Stimulated activated CD8-positive, alpha-beta memory T cell treated with anti-CD3 and anti-CD28 coated beads, Interleukin-12 subunit alpha, Interleukin-12 subunit beta, amount 100 ng/mL, for 24 hours (primary cell): ENCODE results near the gene MYO1C.
"Not testable (repeated sequence)": the region's sequence is repeated elsewhere in the genome, so short reads cannot be mapped to it uniquely, and the experiment has no call there.

Experiments
- DNase-seq: peaks from one replicate; pipeline ENCODE4 v3.0.0-alpha.2; 2020; ENCODE audit errors: extremely low read depth

MYO1C gene

GRCh38 chr17:1509290-1509881 lies 16.9 kb upstream of the MYO1C start:
- no peak for DNase-seq

GRCh38 chr17:1508709-1509108 lies 16.2 kb upstream of the MYO1C start:
- DNase-seq = not testable (repeated sequence)

- no peak for DNase-seq
Observed at GRCh38 chr17:1506649-1507267, 14.3 kb upstream of the MYO1C start.

GRCh38 chr17:1505586-1505985 lies 13.1 kb upstream of the MYO1C start:
- DNase-seq = no peak

- DNase-seq = no peak
Observed at GRCh38 chr17:1504866-1505265, 12.4 kb upstream of the MYO1C start.

- DNase-seq = no peak
Observed at GRCh38 chr17:1503699-1504098, 11.2 kb upstream of the MYO1C start.

- DNase-seq = no peak
Observed at GRCh38 chr17:1498869-1499268, 6.4 kb upstream of the MYO1C start.

- DNase-seq = no peak
Observed at GRCh38 chr17:1498233-1498632, 5.7 kb upstream of the MYO1C start.

- no peak for DNase-seq
Observed at GRCh38 chr17:1497831-1498230, 5.3 kb upstream of the MYO1C start.

GRCh38 chr17:1496869-1497268 lies 4.4 kb upstream of the MYO1C start:
- no peak for DNase-seq

GRCh38 chr17:1495265-1495989 lies 2.9 kb upstream of the MYO1C start:
- DNase-seq = no peak

GRCh38 chr17:1494736-1495253 lies 2.3 kb upstream of the MYO1C start:
- no peak for DNase-seq

GRCh38 chr17:1494203-1494602 lies 1.7 kb upstream of the MYO1C start:
- DNase-seq = no peak

- no peak for DNase-seq
Observed at GRCh38 chr17:1493291-1493980, 950 bp upstream of the MYO1C start.

GRCh38 chr17:1491443-1492248 lies 840 bp downstream of the MYO1C start:
- no peak for DNase-seq

GRCh38 chr17:1490643-1491442 lies 1.6 kb downstream of the MYO1C start:
- no peak for DNase-seq

- DNase-seq = no peak
Observed at GRCh38 chr17:1488826-1489270, 3.6 kb downstream of the MYO1C start.

- DNase-seq = no peak
Observed at GRCh38 chr17:1487939-1488825, 4.3 kb downstream of the MYO1C start.

GRCh38 chr17:1486802-1487695 lies 5.4 kb downstream of the MYO1C start:
- no peak for DNase-seq
